ENCODE measurements around the gene MBOAT7. TPM values are rescaled to one million over a fixed set of nuclear protein-coding genes. Genes with fewer than 3 reads are reported as not detected.
A peak's percentile ranks its signal among the peaks of the same experiment; 100 is the strongest.

The MBOAT7 gene
- polyA plus RNA-seq, 2 of the 4 experiments (the other 2 are of a cell fraction) = 42.1 to 142 TPM

DNA sequence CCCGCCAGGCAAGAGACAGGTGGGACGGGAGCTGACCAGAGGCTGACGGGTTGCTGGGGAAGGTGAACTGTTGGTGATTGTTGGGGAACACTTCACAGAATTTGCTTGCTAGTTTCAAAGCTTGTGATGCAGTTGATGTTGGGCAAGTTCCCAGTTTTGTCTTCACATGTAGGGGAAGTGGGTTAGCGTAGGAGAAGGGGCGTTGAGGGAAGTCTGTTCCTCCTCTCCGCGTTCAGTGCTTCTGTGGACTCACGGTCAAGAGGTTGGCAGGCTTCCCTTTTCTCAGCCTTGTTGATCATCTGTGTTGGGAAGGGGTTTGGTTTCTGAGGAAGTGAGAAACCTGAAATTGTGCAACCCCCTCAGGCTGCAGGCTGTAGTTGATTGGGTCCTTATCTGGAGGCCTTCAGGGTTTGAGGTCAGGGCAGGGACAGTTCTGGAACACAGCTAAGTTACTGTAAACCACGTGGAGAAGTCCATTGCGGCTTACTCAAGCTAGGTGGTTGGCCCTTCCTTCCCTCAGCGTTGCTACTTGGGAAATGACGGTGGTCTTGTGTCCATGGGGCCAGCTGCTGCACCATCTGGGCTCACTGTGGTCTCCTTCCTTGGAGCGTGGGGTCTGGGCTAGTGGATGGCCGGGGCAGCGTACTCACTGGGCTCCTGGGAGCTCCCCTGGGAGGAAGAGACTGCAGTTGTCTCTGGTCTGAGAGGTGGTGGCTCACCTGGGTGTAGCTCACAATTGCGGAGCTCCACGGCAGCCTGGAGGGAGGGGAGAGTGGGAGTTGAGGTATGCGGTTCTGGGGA, 18.8 kb upstream of the MBOAT7 start:
- DNase-seq (ENCODE audit: low read depth in 1 of 2, low spot score in 1 of 2) = peak in 1 of 2 experiments; percentile 59
- peak overlapping the region; percentile 14 to 68; a peak in 3 of 6 replicates for H3K27ac ChIP-seq
- peak overlapping the region; percentile 93 for H3K4me2 ChIP-seq
- H3K9me3 ChIP-seq = no peaks in the 10 kb centered on the region
- POLR2A ChIA-PET = interaction anchor here (2.7 to 5.0 kb wide), 3 partner anchors 8 to 71 kb away, joined by 14 to 55 read pairs (median 47); partner anchors contain the start of genes CNOT3, MBOAT7, RPS9 and TSEN34
- H3K4me1 ChIP-seq = peaks cover 82% of the 10 kb centered on the region
- peak; percentile 2 to 12; a peak in 5 of 6 replicates for ATAC-seq
- WGBS (ENCODE audit: missing lambda C conversion rate) = 75% methylated on average over 18 of the region's 18 CpGs
- CTCF ChIA-PET = interaction anchor here (0.6 to 2.2 kb wide), 5 partner anchors 9 to 39 kb away, joined by 3 to 8 read pairs (median 4); no protein-coding TSS in a partner anchor
- peak overlapping the region; percentile 7; the same call in 1 of the 3 replicates for H3K4me3 ChIP-seq
- FAIRE-seq = no peak
- TF ChIP-seq MAFK (IDR thresholded peaks at IDR 0.05; ENCODE audit: partially characterized antibody) = no peak
- TF ChIP-seq, protein P1, sequence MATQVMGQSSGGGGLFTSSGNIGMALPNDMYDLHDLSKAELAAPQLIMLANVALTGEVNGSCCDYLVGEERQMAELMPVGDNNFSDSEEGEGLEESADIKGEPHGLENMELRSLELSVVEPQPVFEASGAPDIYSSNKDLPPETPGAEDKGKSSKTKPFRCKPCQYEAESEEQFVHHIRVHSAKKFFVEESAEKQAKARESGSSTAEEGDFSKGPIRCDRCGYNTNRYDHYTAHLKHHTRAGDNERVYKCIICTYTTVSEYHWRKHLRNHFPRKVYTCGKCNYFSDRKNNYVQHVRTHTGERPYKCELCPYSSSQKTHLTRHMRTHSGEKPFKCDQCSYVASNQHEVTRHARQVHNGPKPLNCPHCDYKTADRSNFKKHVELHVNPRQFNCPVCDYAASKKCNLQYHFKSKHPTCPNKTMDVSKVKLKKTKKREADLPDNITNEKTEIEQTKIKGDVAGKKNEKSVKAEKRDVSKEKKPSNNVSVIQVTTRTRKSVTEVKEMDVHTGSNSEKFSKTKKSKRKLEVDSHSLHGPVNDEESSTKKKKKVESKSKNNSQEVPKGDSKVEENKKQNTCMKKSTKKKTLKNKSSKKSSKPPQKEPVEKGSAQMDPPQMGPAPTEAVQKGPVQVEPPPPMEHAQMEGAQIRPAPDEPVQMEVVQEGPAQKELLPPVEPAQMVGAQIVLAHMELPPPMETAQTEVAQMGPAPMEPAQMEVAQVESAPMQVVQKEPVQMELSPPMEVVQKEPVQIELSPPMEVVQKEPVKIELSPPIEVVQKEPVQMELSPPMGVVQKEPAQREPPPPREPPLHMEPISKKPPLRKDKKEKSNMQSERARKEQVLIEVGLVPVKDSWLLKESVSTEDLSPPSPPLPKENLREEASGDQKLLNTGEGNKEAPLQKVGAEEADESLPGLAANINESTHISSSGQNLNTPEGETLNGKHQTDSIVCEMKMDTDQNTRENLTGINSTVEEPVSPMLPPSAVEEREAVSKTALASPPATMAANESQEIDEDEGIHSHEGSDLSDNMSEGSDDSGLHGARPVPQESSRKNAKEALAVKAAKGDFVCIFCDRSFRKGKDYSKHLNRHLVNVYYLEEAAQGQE (IDR thresholded peaks at IDR 0.05) = no peak; the same call in 1 of the 2 replicates
- peak; percentile 82 for TF ChIP-seq RARB (CRISPR knock-in tag; IDR thresholded peaks at IDR 0.05)
- TF ChIP-seq JUNB (IDR thresholded peaks at IDR 0.05) = no peak
- TF ChIP-seq HEYL (CRISPR knock-in tag; IDR thresholded peaks at IDR 0.05) = no peak
- peak; percentile 39; the same call in 1 of the 2 replicates for TF ChIP-seq HOXB5 (CRISPR knock-in tag; IDR thresholded peaks at IDR 0.05)
- TF ChIP-seq, protein P2, sequence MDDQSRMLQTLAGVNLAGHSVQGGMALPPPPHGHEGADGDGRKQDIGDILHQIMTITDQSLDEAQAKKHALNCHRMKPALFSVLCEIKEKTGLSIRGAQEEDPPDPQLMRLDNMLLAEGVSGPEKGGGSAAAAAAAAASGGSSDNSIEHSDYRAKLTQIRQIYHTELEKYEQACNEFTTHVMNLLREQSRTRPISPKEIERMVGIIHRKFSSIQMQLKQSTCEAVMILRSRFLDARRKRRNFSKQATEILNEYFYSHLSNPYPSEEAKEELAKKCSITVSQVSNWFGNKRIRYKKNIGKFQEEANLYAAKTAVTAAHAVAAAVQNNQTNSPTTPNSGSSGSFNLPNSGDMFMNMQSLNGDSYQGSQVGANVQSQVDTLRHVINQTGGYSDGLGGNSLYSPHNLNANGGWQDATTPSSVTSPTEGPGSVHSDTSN (IDR thresholded peaks at IDR 0.05) = no peak
- no peak for TF ChIP-seq RCOR1 (IDR thresholded peaks at IDR 0.05; ENCODE audit: low read depth, low read length)
- peak; percentile 98 for TF ChIP-seq HOXA7 (CRISPR knock-in tag; IDR thresholded peaks at IDR 0.05)
- TF ChIP-seq, protein P3, sequence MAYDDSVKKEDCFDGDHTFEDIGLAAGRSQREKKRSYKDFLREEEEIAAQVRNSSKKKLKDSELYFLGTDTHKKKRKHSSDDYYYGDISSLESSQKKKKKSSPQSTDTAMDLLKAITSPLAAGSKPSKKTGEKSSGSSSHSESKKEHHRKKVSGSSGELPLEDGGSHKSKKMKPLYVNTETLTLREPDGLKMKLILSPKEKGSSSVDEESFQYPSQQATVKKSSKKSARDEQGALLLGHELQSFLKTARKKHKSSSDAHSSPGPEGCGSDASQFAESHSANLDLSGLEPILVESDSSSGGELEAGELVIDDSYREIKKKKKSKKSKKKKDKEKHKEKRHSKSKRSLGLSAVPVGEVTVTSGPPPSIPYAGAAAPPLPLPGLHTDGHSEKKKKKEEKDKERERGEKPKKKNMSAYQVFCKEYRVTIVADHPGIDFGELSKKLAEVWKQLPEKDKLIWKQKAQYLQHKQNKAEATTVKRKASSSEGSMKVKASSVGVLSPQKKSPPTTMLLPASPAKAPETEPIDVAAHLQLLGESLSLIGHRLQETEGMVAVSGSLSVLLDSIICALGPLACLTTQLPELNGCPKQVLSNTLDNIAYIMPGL (CRISPR knock-in tag; IDR thresholded peaks at IDR 0.05; ENCODE audit: borderline replicate concordance) = peak; percentile 80
- no peak for TF ChIP-seq EHMT2 (IDR thresholded peaks at IDR 0.05; ENCODE audit: low read depth)
- no peak for TF ChIP-seq ZSCAN20 (CRISPR knock-in tag; IDR thresholded peaks at IDR 0.05)
- no peak for TF ChIP-seq ESRRA (IDR thresholded peaks at IDR 0.05; ENCODE audit: borderline replicate concordance, low read length)
- no peak for TF ChIP-seq HOXB13 (CRISPR knock-in tag; IDR thresholded peaks at IDR 0.05; ENCODE audit: low read depth)
- no peak for TF ChIP-seq MAZ (IDR thresholded peaks at IDR 0.05; ENCODE audit: borderline replicate concordance, low read depth, low read length)
- TF ChIP-seq, protein P4, sequence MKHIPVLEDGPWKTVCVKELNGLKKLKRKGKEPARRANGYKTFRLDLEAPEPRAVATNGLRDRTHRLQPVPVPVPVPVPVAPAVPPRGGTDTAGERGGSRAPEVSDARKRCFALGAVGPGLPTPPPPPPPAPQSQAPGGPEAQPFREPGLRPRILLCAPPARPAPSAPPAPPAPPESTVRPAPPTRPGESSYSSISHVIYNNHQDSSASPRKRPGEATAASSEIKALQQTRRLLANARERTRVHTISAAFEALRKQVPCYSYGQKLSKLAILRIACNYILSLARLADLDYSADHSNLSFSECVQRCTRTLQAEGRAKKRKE (CRISPR knock-in tag; IDR thresholded peaks at IDR 0.05; ENCODE audit: low read depth) = peak; percentile 78
- no peak for TF ChIP-seq ZFP36 (IDR thresholded peaks at IDR 0.05; ENCODE audit: borderline replicate concordance, partially characterized antibody)
- TF ChIP-seq BHLHE40 (IDR thresholded peaks at IDR 0.05; ENCODE audit: low read depth, low read length) = no peak
- 0 out of 2 replicates have a peak, but pooled peaks have one; percentile 7 for TF ChIP-seq NPAS2 (CRISPR knock-in tag; IDR thresholded peaks at IDR 0.05; ENCODE audit: borderline replicate concordance)
- peak; percentile 45 for TF ChIP-seq CHD2 (IDR thresholded peaks at IDR 0.05; ENCODE audit: low read length, partially characterized antibody)
- TF ChIP-seq, protein P5, sequence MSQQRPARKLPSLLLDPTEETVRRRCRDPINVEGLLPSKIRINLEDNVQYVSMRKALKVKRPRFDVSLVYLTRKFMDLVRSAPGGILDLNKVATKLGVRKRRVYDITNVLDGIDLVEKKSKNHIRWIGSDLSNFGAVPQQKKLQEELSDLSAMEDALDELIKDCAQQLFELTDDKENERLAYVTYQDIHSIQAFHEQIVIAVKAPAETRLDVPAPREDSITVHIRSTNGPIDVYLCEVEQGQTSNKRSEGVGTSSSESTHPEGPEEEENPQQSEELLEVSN (IDR thresholded peaks at IDR 0.05; ENCODE audit: borderline replicate concordance, low read depth) = no peak
- no peak for TF ChIP-seq GATA3 (IDR thresholded peaks at IDR 0.05; ENCODE audit: borderline replicate concordance)
- TF ChIP-seq CBX2 (IDR thresholded peaks at IDR 0.05; ENCODE audit: borderline replicate concordance, low read depth) = no peak
- TF ChIP-seq CBX8 (IDR thresholded peaks at IDR 0.05) = no peak
- no peak for TF ChIP-seq ZC3H11A (IDR thresholded peaks at IDR 0.05)
- TF ChIP-seq NFE2L2 (conservative IDR thresholded peaks at IDR 0.05; ENCODE audit: low read length) = no peak
- TF ChIP-seq TP53 (CRISPR knock-in tag; IDR thresholded peaks at IDR 0.05) = peak; percentile 95
- no peak for TF ChIP-seq KDM1A (IDR thresholded peaks at IDR 0.05; ENCODE audit: low read depth)
- no peak for TF ChIP-seq FOXS1 (CRISPR knock-in tag; IDR thresholded peaks at IDR 0.05)
- TF ChIP-seq HDAC2 (IDR thresholded peaks at IDR 0.05) = no peak
- no peak for TF ChIP-seq CHD4 (IDR thresholded peaks at IDR 0.05; ENCODE audit: borderline replicate concordance)
- no peak for TF ChIP-seq SREBF2 (IDR thresholded peaks at IDR 0.05)
- TF ChIP-seq POLR2AphosphoS2 (conservative IDR thresholded peaks at IDR 0.05; ENCODE audit: low read length) = peak; percentile 92; the same call in 1 of the 2 replicates

Measured in A549 (cell line).